Endodermal cell (in vitro differentiated cells): ENCODE results near the gene AKAP13. TPM values are rescaled to one million over a fixed set of nuclear protein-coding genes. Genes with fewer than 3 reads are reported as not detected.

Source experiments
- DNase-seq: peaks from one replicate; pipeline ENCODE4 v3.0.0-alpha.2; 2017
- H3K27ac ChIP-seq: 2 replicates; pipeline ENCODE4 v1.5.1; 2013; ENCODE audit warnings: mild to moderate bottlenecking, low read depth, low read length, moderate library complexity
- H3K27me3 ChIP-seq: 2 replicates; pipeline ENCODE4 v1.6.1; 2013; ENCODE audit warnings: mild to moderate bottlenecking, low read length, moderate library complexity; ENCODE audit not compliant: insufficient read depth, control insufficient read depth, poor library complexity, severe bottlenecking
- H3K36me3 ChIP-seq: 2 replicates; pipeline ENCODE4 v1.7.0; 2013; ENCODE audit warnings: mild to moderate bottlenecking, low read length, moderate library complexity; ENCODE audit not compliant: control insufficient read depth, insufficient read depth
- H3K4me1 ChIP-seq: one replicate; pipeline ENCODE4 v1.7.0; 2013; ENCODE audit warnings: low read length; ENCODE audit not compliant: control insufficient read depth, insufficient read depth
- H3K4me3 ChIP-seq: 2 replicates; pipeline ENCODE4 v1.5.1; 2013; ENCODE audit warnings: mild to moderate bottlenecking, low read length, moderate library complexity
- H3K9ac ChIP-seq: 2 replicates; pipeline ENCODE4 v1.6.1; 2013; ENCODE audit warnings: mild to moderate bottlenecking, low read length, moderate library complexity; ENCODE audit not compliant: poor library complexity, severe bottlenecking; ENCODE audit errors: extremely low read depth
- H3K9me3 ChIP-seq: 2 replicates; pipeline ENCODE4 v1.6.1; 2013; ENCODE audit warnings: mild to moderate bottlenecking, low read length, moderate library complexity; ENCODE audit not compliant: control insufficient read depth
- H3K27ac Mint-ChIP-seq: 2 replicates; pipeline ENCODE4 v1.8.0; 2020; ENCODE audit warnings: mixed read lengths
- H3K27me3 Mint-ChIP-seq: 2 replicates; pipeline ENCODE4 v1.8.0; 2021; ENCODE audit warnings: mild to moderate bottlenecking, mixed read lengths; ENCODE audit not compliant: insufficient read depth
- H3K36me3 Mint-ChIP-seq: 2 replicates; pipeline ENCODE4 v1.8.0; 2020; ENCODE audit warnings: low read depth, mixed read lengths
- H3K4me1 Mint-ChIP-seq: 2 replicates; pipeline ENCODE4 v1.8.0; 2020; ENCODE audit warnings: mixed read lengths
- H3K4me3 Mint-ChIP-seq: 2 replicates; pipeline ENCODE4 v1.8.0; 2020; ENCODE audit warnings: mild to moderate bottlenecking, moderate library complexity, mixed read lengths
- H3K9me3 Mint-ChIP-seq: 2 replicates; pipeline ENCODE4 v1.8.0; 2020; ENCODE audit warnings: mild to moderate bottlenecking, mixed read lengths
- CTCF ChIP-seq: fragments of 200-600 bp; sonication (generic); conservative IDR thresholded peaks from 2 replicates; pipeline ENCODE4 v1.5.0; 2021; ENCODE audit warnings: antibody characterized with exemption, mild to moderate bottlenecking
- WGBS, 2 experiments: methylation state at CpG; one replicate each; pipeline versions ENCODE4 v1.1.5 to v1.1.7; 2013; ENCODE audit warnings: missing lambda C conversion rate in 2 of 2, mixed read lengths in 1 of 2; ENCODE audit not compliant: insufficient coverage in 1 of 2, insufficient read length in 1 of 2; 5-methylcytosine and 5-hydroxymethylcytosine counted together
- total RNA-seq, 2 donors: library from RNA; stranded (reverse); fragmentation: NEBNext Ultra II Directional in 1 of 2; extraction: Animal tissue kit (Norgen Biotek cat#: 25700) in 1 of 2; gene quantifications; 2 replicates in 1 of 2; 3 replicates in 1 of 2; pipeline ENCODE4 v1.2.1, GENCODE V29; 2021

Gene AKAP13
- total RNA-seq, 2 donors from 2014 or later, result 115 to 131 TPM

GRCh38 chr15:85404176-85404917 is 23.9 kb downstream of the AKAP13 start:
- peak overlapping the region; percentile 93 for H3K27ac Mint-ChIP-seq
- H3K4me3 ChIP-seq, result peak overlapping the region; percentile 60
- H3K4me1 ChIP-seq, result peaks cover 28% of the 10 kb centered on the region
- no peaks in the 10 kb centered on the region for H3K27me3 ChIP-seq
- peak overlapping the region; percentile 9 for H3K4me3 Mint-ChIP-seq
- H3K36me3 ChIP-seq, result peaks cover 9% of the 10 kb centered on the region
- H3K27ac ChIP-seq, result peak overlapping the region; percentile 8
- H3K9me3 ChIP-seq, result peaks cover 6% of the 10 kb centered on the region
- peaks cover 8% of the 10 kb centered on the region for H3K36me3 Mint-ChIP-seq
- WGBS, 2 experiments, result 73% methylated on average over 4 of the region's 4 CpGs; no CpG with 5 or more reads in 1 of the 2 experiments
- no peaks in the 10 kb centered on the region for H3K9me3 Mint-ChIP-seq
- TF ChIP-seq CTCF, result no peak
- DNase-seq, result no peak
- peak overlapping the region; percentile 2 for H3K9ac ChIP-seq
- no peaks in the 10 kb centered on the region for H3K27me3 Mint-ChIP-seq
- H3K4me1 Mint-ChIP-seq, result peaks cover 62% of the 10 kb centered on the region

- Mint-ChIP-seq H3K4me1 (peaks cover 59% of the 10 kb centered on the region), H3K27ac (peak overlapping the region; percentile 93), H3K9me3 (no peaks in the 10 kb centered on the region), H3K36me3 (peaks cover 10% of the 10 kb centered on the region), H3K4me3 (peak overlapping the region; percentile 9), H3K27me3 (no peaks in the 10 kb centered on the region)
- Histone ChIP-seq H3K27me3 (no peaks in the 10 kb centered on the region), H3K27ac (peak overlapping the region; percentile 8), H3K4me3 (peak overlapping the region; percentile 60), H3K9ac (peak overlapping the region; percentile 12), H3K36me3 (peaks cover 9% of the 10 kb centered on the region), H3K9me3 (peaks cover 6% of the 10 kb centered on the region), H3K4me1 (peaks cover 28% of the 10 kb centered on the region)
- no peak for DNase-seq
- 51 to 69% methylated on average over 4 to 7 of the region's 7 CpGs for WGBS, 2 experiments
- no peak for TF ChIP-seq CTCF
Measured at GRCh38 chr15:85404918-85405866, 24.8 kb downstream of the AKAP13 start.

GRCh38 chr15:85406916-85407315 is 26.5 kb downstream of the AKAP13 start:
- no peak overlapping the region for H3K9ac ChIP-seq
- H3K4me3 ChIP-seq, result no peak overlapping the region
- DNase-seq, result no peak
- no peaks in the 10 kb centered on the region for H3K27me3 ChIP-seq
- H3K9me3 ChIP-seq, result peaks cover 6% of the 10 kb centered on the region
- H3K4me1 ChIP-seq, result peaks cover 25% of the 10 kb centered on the region
- Mint-ChIP-seq H3K4me1 (peaks cover 49% of the 10 kb centered on the region), H3K9me3 (no peaks in the 10 kb centered on the region), H3K4me3 (no peak overlapping the region), H3K27ac (no peak overlapping the region), H3K36me3 (peaks cover 14% of the 10 kb centered on the region), H3K27me3 (no peaks in the 10 kb centered on the region)
- WGBS, 2 experiments, result 92 to 97% methylated on average over 4 of the region's 4 CpGs
- H3K27ac ChIP-seq, result no peak overlapping the region
- no peak for TF ChIP-seq CTCF
- H3K36me3 ChIP-seq, result peaks cover 11% of the 10 kb centered on the region
